Hepatocyte (in vitro differentiated cells): ENCODE results near the gene ASB15.

ENCODE experiments used
- EZH2 ChIP-seq: fragments of 200-600 bp; sonication (generic); IDR thresholded peaks from 2 replicates; pipeline ENCODE4 v1.6.1; 2016; ENCODE audit warnings: antibody characterized with exemption, mild to moderate bottlenecking, borderline replicate concordance
- EZH2phosphoT487 ChIP-seq: fragments of 200-600 bp; sonication (generic); IDR thresholded peaks from one replicate; pipeline ENCODE4 v1.6.1; 2018; ENCODE audit warnings: antibody characterized with exemption, mild to moderate bottlenecking, low read depth, moderate library complexity; ENCODE audit not compliant: unreplicated experiment, severe bottlenecking
- TF ChIP-seq, protein P1 (sequence below): fragments of 200-600 bp; sonication (generic); IDR thresholded peaks from 2 replicates; pipeline ENCODE4 v1.5.1; 2016; ENCODE audit warnings: antibody characterized with exemption, mild to moderate bottlenecking; ENCODE audit not compliant: poor library complexity

DNA sequence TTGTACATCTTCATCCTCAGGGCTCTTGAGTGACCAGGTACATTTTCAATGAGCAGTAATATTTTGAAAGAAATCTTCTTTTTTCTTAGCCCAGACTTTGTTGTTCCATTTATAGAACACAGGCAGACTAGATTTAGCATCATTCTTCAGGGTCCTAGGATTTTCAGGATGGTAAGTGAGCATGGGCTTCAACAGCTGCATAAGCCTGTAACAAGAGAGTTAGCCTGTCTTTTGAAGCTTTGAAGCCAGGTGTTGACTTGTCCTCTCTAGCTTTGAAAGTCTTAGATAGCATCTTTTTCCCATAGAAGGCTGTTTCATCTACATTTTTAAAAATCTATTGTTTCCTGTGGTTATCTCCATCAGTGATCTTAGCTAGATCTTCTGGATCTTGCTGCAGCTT, 39.5 kb upstream of the ASB15 start:
- no peak for TF ChIP-seq EZH2
- TF ChIP-seq, protein P1, sequence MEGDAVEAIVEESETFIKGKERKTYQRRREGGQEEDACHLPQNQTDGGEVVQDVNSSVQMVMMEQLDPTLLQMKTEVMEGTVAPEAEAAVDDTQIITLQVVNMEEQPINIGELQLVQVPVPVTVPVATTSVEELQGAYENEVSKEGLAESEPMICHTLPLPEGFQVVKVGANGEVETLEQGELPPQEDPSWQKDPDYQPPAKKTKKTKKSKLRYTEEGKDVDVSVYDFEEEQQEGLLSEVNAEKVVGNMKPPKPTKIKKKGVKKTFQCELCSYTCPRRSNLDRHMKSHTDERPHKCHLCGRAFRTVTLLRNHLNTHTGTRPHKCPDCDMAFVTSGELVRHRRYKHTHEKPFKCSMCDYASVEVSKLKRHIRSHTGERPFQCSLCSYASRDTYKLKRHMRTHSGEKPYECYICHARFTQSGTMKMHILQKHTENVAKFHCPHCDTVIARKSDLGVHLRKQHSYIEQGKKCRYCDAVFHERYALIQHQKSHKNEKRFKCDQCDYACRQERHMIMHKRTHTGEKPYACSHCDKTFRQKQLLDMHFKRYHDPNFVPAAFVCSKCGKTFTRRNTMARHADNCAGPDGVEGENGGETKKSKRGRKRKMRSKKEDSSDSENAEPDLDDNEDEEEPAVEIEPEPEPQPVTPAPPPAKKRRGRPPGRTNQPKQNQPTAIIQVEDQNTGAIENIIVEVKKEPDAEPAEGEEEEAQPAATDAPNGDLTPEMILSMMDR: no peak
- no peak for TF ChIP-seq EZH2phosphoT487
